ENCODE data around the gene NAP1L2.

DNA sequence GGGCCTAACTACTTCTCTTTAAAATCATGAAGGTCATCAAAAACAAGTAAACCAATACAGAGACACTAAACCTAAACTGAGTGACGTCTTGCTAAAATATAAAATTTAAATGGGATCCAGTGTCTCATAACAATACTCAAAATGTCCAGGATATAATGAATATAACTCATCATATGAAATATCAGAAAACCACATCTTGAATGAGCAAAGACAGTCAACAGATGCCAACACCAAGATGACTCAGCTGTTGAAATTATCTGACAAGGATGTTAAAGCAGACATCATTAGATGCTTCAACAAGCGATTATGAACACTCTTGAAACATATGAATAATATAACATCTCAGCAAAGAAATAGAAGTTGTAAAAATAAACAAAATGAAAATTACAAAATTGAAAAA is 8.3 kb downstream of the NAP1L2 start:
- TF ChIP-seq, protein P1, sequence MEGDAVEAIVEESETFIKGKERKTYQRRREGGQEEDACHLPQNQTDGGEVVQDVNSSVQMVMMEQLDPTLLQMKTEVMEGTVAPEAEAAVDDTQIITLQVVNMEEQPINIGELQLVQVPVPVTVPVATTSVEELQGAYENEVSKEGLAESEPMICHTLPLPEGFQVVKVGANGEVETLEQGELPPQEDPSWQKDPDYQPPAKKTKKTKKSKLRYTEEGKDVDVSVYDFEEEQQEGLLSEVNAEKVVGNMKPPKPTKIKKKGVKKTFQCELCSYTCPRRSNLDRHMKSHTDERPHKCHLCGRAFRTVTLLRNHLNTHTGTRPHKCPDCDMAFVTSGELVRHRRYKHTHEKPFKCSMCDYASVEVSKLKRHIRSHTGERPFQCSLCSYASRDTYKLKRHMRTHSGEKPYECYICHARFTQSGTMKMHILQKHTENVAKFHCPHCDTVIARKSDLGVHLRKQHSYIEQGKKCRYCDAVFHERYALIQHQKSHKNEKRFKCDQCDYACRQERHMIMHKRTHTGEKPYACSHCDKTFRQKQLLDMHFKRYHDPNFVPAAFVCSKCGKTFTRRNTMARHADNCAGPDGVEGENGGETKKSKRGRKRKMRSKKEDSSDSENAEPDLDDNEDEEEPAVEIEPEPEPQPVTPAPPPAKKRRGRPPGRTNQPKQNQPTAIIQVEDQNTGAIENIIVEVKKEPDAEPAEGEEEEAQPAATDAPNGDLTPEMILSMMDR (IDR thresholded peaks at IDR 0.05), result no peak
- no peak for TF ChIP-seq POLR2A (IDR thresholded peaks at IDR 0.05)

Measured in Peyer's patch (tissue), 4 donors.